Measurements from ENCODE around the gene CMYA5.
"Not testable (repeated sequence)": the region's sequence is repeated elsewhere in the genome, so short reads cannot be mapped to it uniquely, and the experiment has no call there.

Gene CMYA5

DNA sequence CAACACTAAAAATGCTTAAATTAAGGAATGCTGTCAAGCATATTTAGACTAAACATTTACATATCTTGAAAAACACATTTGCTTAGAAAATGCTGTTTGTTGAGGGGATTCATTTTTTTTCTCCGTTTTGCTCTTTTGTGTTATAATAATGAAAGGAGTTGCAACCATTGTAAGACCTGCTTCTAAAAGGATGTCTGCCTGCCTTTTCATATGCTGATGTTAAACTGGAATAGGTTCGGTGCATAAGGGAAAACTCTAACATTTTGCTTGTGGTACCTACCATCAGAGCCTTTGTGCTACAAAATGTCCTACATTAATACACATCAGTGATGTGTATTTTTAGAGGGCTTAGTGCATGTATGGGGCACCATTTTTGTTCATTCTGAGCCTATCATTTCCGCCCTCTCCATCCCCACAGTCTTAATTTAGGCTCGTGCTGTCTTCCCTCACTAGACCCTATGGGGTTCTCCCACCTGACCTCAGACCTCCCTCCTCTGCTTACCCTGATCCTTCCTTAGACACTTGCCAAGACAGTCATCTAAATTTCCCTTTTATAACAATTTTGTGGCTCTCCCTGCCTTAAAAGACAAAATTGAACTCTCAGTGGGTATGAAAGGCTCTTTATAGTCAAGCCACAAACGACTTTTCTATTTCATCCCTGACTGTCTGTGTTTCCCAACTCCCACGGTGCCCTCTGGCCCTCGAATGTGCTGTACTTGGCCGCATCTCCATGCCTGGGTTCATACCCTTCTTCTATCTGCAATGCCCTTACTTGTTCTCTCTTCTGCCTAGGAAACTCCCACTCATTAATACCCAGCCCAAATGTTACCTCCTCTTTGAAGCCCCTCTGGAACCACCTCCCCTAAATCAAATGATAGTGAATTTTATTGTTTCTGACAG, 61.2 kb downstream of the CMYA5 start:
- no peak for DNase-seq (ENCODE audit: low spot score)

DNA sequence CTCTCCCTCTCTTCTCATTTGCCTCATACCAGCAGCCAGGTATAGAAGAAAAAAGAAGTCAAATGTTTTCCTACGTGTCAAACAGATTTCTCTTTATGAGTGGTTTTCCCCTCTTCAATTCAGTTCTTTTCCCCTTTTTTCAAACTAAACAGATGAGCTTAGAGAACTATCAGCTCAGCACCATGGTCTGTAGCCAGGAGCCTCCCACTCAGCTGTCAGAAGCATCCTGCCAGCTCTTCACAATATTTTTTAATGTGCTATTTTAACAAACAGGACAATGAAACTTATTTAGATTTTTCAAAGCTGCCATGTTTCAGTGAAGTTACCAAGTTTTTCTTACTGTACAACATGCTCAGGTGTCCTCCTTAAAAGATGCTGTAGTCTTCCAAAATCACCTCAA, 63.5 kb downstream of the CMYA5 start:
- DNase-seq (ENCODE audit: low spot score): no peak

DNA sequence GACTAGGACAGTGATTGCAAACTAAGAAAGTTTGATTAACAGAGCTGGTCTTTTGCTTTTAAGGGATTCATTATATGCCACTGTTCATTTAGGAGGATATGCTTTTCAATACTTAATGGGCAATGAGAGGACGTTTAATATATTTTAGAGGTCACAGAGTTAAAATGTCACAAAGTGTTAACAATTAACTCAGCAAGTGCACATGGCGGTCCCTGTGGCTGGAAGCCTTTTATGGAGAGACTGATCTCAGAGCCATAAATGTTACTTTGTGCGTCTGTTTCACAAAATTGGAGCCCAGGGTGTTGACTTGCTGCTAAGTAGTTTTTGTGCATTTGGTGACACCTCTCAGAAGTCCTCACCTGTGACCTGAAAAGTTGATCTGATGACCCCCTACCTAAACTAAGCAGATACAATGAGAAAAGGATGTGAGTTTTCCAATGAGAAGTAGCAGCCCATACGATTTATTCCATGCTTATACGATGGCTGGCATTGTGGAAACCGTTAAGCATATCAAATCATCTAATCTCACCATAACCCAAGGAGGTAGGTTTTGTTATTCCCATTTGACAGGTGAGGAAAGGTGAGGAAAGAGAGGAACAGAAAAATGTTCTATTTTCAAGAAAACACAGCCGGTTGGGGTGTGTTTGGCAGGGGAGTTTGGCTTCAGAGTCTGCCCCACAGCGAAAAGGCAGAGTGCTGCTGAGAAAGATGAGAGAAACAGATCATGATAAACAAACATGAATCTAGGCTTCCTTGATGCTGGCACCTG, 64.4 kb downstream of the CMYA5 start:
- DNase-seq (ENCODE audit: low spot score): no peak

DNA sequence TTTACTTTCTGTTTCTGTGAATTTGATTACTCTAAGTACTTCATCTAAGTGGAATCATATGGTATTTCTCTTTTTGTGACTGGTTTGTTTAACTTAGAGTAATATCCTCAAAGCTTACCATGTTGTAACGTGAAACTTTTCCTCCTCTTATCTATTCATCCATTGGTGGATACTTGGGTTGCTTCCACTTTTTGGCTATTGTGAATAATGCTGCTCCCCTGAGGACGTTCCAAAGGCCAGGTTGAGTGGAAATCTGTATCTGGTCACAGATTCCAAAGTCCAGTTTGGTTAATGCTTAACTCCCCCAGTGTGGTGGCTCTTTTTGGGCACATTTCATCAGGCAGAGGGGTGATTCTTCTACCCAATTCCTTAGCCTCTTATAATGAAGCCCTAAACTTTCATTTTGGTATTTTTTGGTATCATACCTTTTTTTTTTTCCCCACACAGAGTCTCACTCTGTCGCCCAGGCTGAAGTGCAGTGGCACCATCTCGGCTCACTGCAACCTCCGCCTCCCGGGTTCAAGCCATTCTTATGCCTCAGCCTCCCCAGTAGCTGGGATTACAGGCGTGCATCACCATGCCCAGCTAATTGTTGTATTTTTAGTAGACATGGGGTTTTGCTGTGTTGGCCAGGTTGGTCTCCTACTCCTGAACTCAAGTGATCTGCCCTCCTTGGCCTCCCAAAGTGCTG, 65.4 kb downstream of the CMYA5 start:
- no peak for DNase-seq (ENCODE audit: low spot score)

DNA sequence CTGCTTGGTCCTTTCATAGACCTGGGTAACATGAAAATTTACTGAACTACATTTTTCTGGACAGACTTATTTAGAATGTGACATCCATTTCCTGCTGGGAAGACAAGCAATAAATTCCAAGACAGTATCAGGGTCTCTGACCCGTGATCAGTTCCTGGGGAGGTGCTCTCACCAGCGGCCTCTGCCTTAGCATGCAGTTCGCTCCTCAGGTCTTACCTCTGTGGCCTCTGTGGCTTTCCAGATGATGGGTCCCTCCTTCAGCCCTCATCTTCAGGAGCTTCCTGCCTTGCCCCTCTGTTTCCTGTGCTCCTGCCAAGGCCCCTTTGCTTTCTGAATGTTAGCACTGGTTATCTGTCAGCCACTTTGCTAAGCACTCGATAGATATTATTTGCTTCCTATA, 66.4 kb downstream of the CMYA5 start:
- no peak for DNase-seq (ENCODE audit: low spot score)

DNA sequence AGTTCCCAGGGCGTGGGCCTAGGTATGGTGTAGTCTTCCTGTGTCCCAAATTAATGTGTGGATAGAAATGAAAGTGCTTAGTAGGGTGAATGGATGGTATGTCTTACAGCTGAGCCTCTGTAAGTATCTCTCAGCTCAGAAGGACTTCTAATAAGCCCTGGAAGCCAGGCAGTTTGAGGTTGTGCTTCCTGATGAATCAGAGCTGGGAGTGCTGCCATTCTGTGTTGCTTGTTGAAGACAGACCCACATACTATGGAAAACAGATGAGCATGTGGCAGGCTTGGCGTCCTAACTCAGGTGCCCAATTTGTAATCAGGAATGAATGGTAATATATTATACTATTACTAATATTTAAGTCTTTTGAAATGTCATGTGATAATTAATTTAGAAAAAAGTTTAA, 69.8 kb downstream of the CMYA5 start:
- no peak for DNase-seq (ENCODE audit: low spot score)

DNA sequence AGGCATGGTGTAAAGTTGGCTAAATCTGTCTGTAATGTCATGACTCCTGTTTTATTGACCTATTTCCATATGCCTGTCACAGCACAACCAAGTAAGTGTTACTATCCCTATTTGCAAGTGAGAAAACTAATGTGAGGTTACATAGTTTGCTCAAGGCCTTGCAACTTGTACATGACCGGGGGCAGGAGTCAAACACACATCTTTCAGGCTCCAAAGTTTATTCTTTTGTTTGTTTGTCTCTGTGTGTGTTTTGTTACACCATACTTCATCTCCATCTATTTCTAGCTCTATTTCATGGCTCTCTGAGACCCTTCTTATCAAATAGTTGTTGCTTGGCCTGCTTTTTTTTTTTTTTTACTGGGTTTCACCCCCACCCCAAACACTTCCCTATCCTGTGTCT, 70.2 kb downstream of the CMYA5 start:
- no peak for DNase-seq (ENCODE audit: low spot score)

DNA sequence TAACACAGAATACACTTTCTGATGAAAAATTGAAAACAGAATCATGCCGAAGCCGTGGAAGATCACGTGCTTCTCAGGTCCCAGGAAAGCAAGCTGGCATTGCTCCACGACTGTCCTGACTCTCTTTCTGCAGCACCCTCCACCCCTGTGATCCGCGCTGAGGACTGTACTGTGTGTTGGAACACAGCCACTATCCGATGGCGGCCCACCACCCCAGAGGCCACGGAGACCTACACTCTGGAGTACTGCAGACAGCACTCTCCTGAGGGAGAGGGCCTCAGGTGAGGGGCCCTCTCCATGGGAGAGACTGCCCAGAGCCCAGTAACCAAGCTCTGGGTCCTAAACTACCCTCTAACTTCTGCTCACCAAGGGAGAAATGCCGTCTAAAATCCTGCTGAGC, 73.3 kb downstream of the CMYA5 start:
- DNase-seq (ENCODE audit: low spot score): no peak

DNA sequence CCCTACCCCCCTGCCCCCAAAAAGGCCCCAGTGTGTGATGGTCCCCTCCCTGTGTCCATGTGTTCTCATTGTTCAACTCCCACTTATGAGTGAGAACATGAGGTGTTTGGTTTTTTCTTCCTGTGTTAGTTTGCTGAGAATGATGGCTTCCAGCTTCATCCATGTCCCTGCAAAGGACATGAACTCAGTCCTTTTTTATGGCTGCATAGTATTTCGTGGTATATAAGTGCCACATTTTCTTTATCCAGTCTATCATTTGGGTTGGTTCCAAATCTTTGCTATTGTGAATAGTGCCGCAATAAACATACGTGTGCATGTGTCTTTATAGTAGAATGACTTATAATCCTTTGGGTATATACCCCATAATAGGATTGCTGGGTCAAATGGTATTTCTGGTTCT, 74.5 kb downstream of the CMYA5 start:
- not testable (repeated sequence) for DNase-seq (ENCODE audit: low spot score)

DNA sequence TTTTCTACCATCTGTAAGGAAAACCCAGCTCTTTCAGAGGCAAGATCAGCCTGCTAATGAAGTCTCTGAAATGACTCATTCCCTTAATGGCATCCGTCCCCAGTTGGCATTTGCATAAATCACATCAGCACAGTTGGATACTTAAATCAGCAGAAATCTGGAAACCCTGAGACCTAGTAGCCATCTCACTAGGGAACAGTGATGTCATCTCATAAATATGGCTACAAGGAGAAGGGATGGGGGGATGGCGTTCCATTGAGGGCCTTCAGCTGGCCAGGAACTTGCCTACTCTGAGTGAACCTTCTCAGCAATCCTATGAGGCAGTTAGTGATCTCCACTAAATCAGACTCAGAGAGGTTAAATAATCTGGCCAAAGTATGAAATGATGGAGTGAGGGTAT, 81.8 kb downstream of the CMYA5 start:
- DNase-seq (ENCODE audit: low spot score): no peak

DNA sequence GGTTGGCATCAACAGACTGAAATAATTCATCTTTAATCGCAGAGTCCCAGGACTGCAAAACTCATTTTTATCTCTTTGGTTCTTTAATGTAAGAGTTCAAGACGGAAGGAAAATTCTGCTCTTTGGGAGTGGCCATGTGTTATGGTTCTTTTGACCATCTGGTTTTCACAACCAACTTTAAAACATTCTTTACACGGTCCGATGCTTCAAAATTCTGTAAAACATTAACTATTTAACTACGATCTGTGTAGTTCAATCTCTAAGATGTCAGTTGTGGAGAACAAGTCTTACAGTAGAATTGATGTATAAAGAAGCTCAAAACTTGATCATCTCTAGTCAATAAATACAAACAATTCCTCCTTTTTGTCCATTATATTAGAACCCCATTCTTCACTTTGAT, 83.0 kb downstream of the CMYA5 start:
- DNase-seq (ENCODE audit: low spot score): no peak

DNA sequence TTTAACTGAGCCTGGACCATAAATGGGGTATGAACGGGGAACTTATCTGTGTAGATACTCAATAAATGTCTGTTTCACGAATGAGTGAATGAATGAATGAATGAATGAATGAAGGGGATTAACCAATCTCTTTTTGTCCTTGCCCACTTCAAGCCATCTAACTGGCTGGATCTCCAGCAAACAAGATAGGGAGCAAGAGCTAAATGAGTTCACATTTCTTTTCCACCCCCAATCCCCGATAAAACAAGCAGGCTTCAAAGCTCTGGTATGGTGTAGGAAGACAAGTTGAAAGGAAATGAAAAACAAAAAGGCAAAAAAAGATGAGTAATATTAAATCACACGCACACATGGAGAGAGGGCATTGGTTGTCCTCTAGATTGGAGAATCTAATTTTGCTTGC, 84.0 kb downstream of the CMYA5 start:
- DNase-seq (ENCODE audit: low spot score): no peak

DNA sequence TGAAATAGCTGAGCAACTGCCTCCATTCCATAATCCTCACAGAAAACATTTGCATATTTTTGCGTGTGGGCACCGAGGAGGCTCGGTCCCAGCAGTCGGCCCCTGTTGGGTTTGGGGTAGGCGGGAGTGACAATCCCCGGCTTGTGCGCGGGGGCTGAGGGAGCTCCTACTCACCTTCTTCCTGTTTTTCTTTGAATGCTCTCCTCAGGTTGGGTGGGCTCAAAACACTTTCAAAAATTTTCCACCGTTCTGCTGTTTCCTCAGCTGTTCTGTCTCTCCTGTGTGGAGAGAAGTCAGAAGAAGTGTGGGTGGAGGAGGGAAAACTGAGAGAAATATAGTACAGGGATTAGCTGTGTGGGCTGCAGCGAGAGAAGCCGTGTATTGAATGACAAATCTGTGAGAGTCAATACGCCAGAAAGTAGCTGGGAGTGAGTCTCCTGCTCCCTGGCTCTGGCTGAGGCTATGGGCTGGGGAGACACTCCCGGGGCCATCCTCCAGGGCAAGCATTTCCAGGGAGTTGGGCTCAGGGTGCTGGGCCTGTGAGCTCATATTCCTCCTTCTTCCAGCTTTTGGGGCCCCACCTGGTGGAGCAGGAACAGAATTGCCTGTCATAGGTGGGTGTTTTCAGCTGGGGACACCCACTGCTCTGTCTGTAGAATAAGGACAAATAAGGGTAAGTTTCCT, 84.7 kb downstream of the CMYA5 start:
- DNase-seq (ENCODE audit: low spot score): peak; percentile 1

DNA sequence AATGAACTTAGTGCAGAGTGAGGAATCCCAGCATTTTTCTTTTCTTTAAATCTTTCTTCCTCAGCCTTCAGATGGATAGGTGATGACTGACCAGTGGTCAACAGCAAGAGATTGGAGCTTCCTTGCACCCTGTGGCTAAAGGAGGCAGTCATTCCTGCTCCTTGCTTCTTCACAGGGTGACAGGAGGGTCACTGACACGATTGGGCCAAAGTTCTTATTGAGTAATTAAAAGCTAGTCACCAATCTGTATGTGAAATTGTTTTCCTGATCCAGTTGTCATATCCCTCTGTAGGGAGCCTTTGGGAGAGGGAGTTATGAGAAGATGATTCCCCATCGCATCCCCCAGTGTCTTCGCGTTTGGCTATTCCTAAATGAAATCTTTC, 85.2 kb downstream of the CMYA5 start:
- DNase-seq (ENCODE audit: low spot score): no peak

DNA sequence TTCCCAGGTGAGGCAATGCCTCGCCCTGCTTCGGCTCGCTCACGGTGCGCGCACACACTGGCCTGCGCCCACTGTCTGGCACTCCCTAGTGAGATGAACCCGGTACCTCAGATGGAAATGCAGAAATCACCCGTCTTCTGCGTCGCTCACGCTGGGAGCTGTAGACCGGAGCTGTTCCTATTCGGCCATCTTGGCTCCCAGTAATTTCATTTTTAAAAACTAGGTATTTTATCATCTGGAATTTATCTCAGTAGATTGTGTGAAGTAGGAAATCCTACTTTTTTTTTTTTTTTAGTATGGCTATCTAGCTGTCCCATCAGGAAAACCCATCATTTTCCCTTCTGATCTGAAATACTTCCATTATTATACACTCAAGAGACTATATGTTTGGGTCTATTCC, 95.1 kb downstream of the CMYA5 start:
- DNase-seq (ENCODE audit: low spot score): not testable (repeated sequence)

DNA sequence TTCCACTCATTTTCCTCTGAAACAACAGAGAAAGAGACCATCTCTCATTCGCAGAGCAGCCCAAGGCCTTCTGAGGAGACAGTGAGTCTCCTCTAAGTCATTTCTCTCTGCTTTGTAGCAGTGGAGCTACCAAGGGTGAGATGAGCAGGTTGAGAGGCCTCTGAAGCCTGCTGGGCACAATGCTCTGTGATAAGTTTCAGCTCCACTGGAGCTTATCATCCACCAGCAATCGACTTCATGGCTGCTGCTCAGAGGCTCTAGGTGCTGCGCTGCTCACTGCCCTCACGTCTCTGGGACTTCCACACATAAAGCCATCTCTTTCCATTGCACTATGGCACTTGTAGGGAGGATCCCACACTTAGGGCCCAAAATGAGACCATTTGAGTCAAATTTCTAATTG, 96.3 kb downstream of the CMYA5 start:
- no peak for DNase-seq (ENCODE audit: low spot score)

DNA sequence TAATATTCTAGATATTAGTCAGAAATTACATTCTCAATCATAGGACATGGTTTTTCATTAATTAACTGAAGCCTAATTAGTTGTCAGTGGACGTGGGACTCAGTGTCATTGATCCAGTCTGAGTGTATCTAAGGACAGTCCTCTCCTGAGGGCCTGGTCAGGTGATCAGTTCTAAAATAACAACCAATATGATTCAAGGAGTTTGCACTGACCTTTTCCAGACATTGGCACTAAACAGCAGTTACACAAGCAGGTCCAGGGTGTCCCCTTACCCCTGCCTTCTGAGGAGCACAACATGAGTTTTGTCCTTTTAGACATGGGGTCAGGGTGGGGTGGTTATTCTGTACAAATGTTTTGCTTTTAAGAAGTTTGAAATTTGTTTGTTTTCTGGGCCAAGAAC, 97.8 kb downstream of the CMYA5 start:
- DNase-seq (ENCODE audit: low spot score): no peak

DNA sequence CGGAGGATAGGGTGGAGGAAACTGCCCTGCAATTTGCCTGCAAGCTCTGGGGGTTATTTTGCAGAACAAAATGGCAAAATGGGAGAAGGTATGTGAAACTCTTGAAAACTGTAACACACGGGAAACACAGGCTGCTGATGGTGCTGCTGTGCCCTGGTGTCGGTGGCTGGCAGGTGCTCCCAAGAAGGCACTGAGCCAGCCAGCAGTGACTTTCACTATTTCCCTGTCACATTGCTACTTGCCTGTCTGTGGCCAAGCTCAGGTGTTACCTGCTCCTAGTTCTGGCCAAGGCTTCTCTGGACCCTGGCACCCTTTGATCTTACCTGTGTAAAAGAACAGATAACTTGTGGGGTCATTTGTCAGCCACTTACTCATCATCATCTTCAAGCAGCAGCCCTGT, 102.2 kb downstream of the CMYA5 start:
- no peak for DNase-seq (ENCODE audit: low spot score)

DNA sequence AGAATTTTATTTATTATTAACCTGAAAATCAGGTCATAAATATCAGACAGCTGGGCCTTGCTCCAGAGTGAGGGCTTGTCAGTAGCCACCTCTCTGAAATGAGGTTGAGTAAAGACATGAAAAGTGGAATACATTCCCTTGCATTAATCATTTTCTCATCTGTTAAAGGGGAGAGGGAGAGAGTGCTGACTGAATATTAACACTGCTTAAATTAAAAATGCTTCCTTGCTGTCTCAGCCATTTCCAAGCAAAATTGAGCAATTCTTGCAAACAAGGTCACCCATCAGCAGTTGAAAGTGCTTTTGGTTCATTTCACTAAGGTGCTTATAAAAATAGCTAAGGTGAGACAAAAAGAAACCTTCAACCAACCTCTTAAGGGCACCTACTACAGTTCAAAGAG, 102.8 kb downstream of the CMYA5 start:
- DNase-seq (ENCODE audit: low spot score): no peak

DNA sequence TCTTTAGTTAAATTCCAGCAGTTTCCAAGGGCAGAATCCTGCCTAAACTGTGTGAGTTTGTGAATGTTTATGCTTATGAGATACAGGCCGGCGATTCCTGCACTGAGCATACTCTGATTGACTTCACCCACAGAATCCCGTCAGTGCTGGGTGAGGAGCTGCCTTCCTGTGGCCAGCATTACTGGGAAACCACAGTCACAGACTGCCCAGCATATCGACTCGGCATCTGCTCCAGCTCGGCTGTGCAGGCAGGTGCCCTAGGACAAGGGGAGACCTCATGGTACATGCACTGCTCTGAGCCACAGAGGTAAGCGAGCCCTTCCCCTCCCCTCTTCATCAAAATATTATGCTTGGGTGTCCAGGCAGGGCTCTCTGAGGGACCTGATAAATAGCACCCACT, 103.7 kb downstream of the CMYA5 start:
- DNase-seq (ENCODE audit: low spot score): no peak

DNA sequence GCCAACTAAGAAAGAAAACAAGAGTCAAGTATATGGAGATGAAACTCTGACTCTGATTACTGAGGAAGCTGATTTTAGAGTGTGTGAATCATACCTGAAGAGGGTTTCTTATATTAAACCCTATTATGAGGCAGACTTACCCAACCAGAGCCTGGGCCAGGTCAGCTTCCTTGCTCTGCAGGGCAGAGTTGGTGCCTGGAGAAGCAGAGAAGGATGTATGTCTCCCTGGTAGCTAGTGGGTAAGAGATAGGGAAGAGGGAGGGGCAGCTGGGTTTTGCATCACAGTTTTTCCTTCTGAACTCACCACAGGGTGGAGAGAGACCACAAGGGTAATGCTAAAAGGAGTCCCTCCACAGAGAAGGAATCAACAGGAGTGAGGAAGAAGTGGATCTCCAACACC, 104.1 kb downstream of the CMYA5 start:
- DNase-seq (ENCODE audit: low spot score): no peak

DNA sequence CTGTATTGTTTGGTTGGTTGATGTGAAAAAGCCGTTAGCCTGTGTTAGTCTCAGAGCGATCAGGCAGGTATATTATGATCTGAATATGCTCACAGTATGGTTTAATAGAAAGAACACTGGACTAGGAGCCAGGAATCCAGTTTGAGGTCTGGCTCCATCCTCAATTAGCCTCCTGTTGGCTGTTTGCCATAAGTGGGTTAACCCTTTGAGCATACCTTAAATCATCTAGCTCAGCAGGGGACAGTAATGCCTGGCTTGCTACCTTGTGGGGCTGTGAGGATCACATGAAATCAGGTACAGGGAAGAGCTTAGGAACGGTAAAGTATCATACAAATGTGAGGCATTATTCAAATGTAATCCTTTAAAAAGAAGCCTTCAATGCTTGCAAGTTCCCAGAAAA, 104.7 kb downstream of the CMYA5 start:
- no peak for DNase-seq (ENCODE audit: low spot score)
